Endodermal cell (in vitro differentiated cells): ENCODE data around the gene IPP. TPM values are rescaled to one million over a fixed set of nuclear protein-coding genes. Genes with fewer than 3 reads are reported as not detected.

Experiments
- DNase-seq: peaks from one replicate; pipeline ENCODE4 v3.0.0-alpha.2; 2017
- H3K27ac ChIP-seq: 2 replicates; pipeline ENCODE4 v1.5.1; 2013; ENCODE audit warnings: mild to moderate bottlenecking, low read depth, low read length, moderate library complexity
- H3K27me3 ChIP-seq: 2 replicates; pipeline ENCODE4 v1.6.1; 2013; ENCODE audit warnings: mild to moderate bottlenecking, low read length, moderate library complexity; ENCODE audit not compliant: insufficient read depth, control insufficient read depth, poor library complexity, severe bottlenecking
- H3K36me3 ChIP-seq: 2 replicates; pipeline ENCODE4 v1.7.0; 2013; ENCODE audit warnings: mild to moderate bottlenecking, low read length, moderate library complexity; ENCODE audit not compliant: control insufficient read depth, insufficient read depth
- H3K4me1 ChIP-seq: one replicate; pipeline ENCODE4 v1.7.0; 2013; ENCODE audit warnings: low read length; ENCODE audit not compliant: control insufficient read depth, insufficient read depth
- H3K4me3 ChIP-seq: 2 replicates; pipeline ENCODE4 v1.5.1; 2013; ENCODE audit warnings: mild to moderate bottlenecking, low read length, moderate library complexity
- H3K9ac ChIP-seq: 2 replicates; pipeline ENCODE4 v1.6.1; 2013; ENCODE audit warnings: mild to moderate bottlenecking, low read length, moderate library complexity; ENCODE audit not compliant: poor library complexity, severe bottlenecking; ENCODE audit errors: extremely low read depth
- H3K9me3 ChIP-seq: 2 replicates; pipeline ENCODE4 v1.6.1; 2013; ENCODE audit warnings: mild to moderate bottlenecking, low read length, moderate library complexity; ENCODE audit not compliant: control insufficient read depth
- H3K27ac Mint-ChIP-seq: 2 replicates; pipeline ENCODE4 v1.8.0; 2020; ENCODE audit warnings: mixed read lengths
- H3K27me3 Mint-ChIP-seq: 2 replicates; pipeline ENCODE4 v1.8.0; 2021; ENCODE audit warnings: mild to moderate bottlenecking, mixed read lengths; ENCODE audit not compliant: insufficient read depth
- H3K36me3 Mint-ChIP-seq: 2 replicates; pipeline ENCODE4 v1.8.0; 2020; ENCODE audit warnings: low read depth, mixed read lengths
- H3K4me1 Mint-ChIP-seq: 2 replicates; pipeline ENCODE4 v1.8.0; 2020; ENCODE audit warnings: mixed read lengths
- H3K4me3 Mint-ChIP-seq: 2 replicates; pipeline ENCODE4 v1.8.0; 2020; ENCODE audit warnings: mild to moderate bottlenecking, moderate library complexity, mixed read lengths
- H3K9me3 Mint-ChIP-seq: 2 replicates; pipeline ENCODE4 v1.8.0; 2020; ENCODE audit warnings: mild to moderate bottlenecking, mixed read lengths
- WGBS, 2 experiments: methylation state at CpG; one replicate each; pipeline versions ENCODE4 v1.1.5 to v1.1.7; 2013; ENCODE audit warnings: missing lambda C conversion rate in 2 of 2, mixed read lengths in 1 of 2; ENCODE audit not compliant: insufficient coverage in 1 of 2, insufficient read length in 1 of 2; 5-methylcytosine and 5-hydroxymethylcytosine counted together
- total RNA-seq, 2 donors: library from RNA; stranded (reverse); fragmentation: NEBNext Ultra II Directional in 1 of 2; extraction: Animal tissue kit (Norgen Biotek cat#: 25700) in 1 of 2; gene quantifications; 2 replicates in 1 of 2; 3 replicates in 1 of 2; pipeline ENCODE4 v1.2.1, GENCODE V29; 2021
- TF ChIP-seq, protein P1 (sequence below): fragments of 200-600 bp; sonication (generic); conservative IDR thresholded peaks from 2 replicates; pipeline ENCODE4 v1.5.0; 2021; ENCODE audit warnings: antibody characterized with exemption, mild to moderate bottlenecking

Gene IPP
- total RNA-seq, 2 donors from 2014 or later = 14.9 to 18.6 TPM

DNA sequence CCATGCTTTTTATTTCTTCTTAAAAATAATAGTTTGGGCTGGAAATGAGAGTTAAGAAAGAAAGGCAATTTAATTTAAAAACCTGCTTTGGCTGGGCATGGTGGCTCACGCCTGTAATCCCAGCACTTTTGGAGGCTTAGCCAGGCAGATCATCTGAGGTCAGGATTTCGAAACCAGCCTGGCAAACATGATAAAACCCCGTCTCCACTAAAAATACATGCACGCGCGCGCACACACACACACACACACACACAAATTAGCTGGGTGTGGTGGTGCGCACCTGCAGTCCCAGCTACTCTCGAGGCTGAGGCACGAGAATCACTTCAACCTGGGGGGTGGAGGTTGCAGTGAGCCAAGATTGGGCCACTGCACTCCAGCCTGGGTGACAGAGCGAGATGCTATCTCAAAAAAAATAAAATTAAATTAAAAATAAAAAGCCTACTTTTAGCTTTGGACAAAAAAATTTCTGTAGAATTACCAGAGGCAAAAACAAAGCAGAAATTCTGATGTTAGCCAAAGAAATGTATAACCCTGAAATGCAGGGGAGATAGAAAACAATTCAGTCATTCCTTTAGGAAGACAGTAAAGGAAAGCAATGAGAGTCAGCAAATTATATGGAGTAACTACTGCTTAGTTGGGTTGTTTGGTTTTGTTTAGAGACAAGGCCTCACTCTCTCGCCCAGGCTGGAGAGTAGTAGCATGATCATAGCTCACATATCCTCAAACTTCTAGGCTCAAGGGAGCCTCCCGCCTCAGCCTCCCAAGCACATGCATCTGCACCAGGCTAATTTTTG is 15.7 kb upstream of the IPP start:
- Histone ChIP-seq H3K4me1 (no peaks in the 10 kb centered on the region), H3K4me3 (no peak overlapping the region), H3K9me3 (no peaks in the 10 kb centered on the region), H3K27ac (no peak overlapping the region), H3K27me3 (no peaks in the 10 kb centered on the region), H3K36me3 (no peaks in the 10 kb centered on the region), H3K9ac (no peak overlapping the region)
- no peak overlapping the region for H3K4me3 Mint-ChIP-seq
- DNase-seq = no peak
- H3K4me1 Mint-ChIP-seq = no peaks in the 10 kb centered on the region
- TF ChIP-seq, protein P1, sequence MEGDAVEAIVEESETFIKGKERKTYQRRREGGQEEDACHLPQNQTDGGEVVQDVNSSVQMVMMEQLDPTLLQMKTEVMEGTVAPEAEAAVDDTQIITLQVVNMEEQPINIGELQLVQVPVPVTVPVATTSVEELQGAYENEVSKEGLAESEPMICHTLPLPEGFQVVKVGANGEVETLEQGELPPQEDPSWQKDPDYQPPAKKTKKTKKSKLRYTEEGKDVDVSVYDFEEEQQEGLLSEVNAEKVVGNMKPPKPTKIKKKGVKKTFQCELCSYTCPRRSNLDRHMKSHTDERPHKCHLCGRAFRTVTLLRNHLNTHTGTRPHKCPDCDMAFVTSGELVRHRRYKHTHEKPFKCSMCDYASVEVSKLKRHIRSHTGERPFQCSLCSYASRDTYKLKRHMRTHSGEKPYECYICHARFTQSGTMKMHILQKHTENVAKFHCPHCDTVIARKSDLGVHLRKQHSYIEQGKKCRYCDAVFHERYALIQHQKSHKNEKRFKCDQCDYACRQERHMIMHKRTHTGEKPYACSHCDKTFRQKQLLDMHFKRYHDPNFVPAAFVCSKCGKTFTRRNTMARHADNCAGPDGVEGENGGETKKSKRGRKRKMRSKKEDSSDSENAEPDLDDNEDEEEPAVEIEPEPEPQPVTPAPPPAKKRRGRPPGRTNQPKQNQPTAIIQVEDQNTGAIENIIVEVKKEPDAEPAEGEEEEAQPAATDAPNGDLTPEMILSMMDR = no peak
- H3K27ac Mint-ChIP-seq = no peak overlapping the region
- H3K27me3 Mint-ChIP-seq = peaks cover 2% of the 10 kb centered on the region
- H3K36me3 Mint-ChIP-seq = no peaks in the 10 kb centered on the region
- WGBS, 2 experiments = 82 to 96% methylated on average over 8 to 12 of the region's 13 CpGs
- peaks cover 7% of the 10 kb centered on the region for H3K9me3 Mint-ChIP-seq

- no peak overlapping the region for H3K4me3 ChIP-seq
- peaks cover 6% of the 10 kb centered on the region for H3K4me1 ChIP-seq
- no peaks in the 10 kb centered on the region for H3K27me3 ChIP-seq
- WGBS, 2 experiments = 84 to 100% methylated on average over 1 to 2 of the region's 3 CpGs
- no peaks in the 10 kb centered on the region for H3K36me3 ChIP-seq
- no peaks in the 10 kb centered on the region for H3K36me3 Mint-ChIP-seq
- no peak overlapping the region for H3K27ac Mint-ChIP-seq
- H3K4me3 Mint-ChIP-seq = no peak overlapping the region
- TF ChIP-seq, protein P1 = no peak
- peaks cover 13% of the 10 kb centered on the region for H3K4me1 Mint-ChIP-seq
- H3K27me3 Mint-ChIP-seq = peaks cover 2% of the 10 kb centered on the region
- no peak overlapping the region for H3K9ac ChIP-seq
- peaks cover 14% of the 10 kb centered on the region for H3K9me3 ChIP-seq
- DNase-seq = no peak
- H3K9me3 Mint-ChIP-seq = peaks cover 7% of the 10 kb centered on the region
- no peak overlapping the region for H3K27ac ChIP-seq
Measured at GRCh38 chr1:45762291-45762690, 11.8 kb upstream of the IPP start.

- no peak overlapping the region for H3K4me3 Mint-ChIP-seq
- Histone ChIP-seq H3K27ac (no peak overlapping the region), H3K27me3 (no peaks in the 10 kb centered on the region), H3K36me3 (no peaks in the 10 kb centered on the region), H3K9me3 (peaks cover 39% of the 10 kb centered on the region), H3K9ac (no peak overlapping the region), H3K4me1 (peaks cover 8% of the 10 kb centered on the region), H3K4me3 (no peak overlapping the region)
- H3K36me3 Mint-ChIP-seq = peaks cover 2% of the 10 kb centered on the region
- WGBS, 2 experiments = 80 to 84% methylated on average over 3 to 5 of the region's 5 CpGs
- DNase-seq = no peak
- H3K27ac Mint-ChIP-seq = no peak overlapping the region
- no peaks in the 10 kb centered on the region for H3K27me3 Mint-ChIP-seq
- peaks cover 15% of the 10 kb centered on the region for H3K4me1 Mint-ChIP-seq
- TF ChIP-seq, protein P1 = no peak
- peaks cover 27% of the 10 kb centered on the region for H3K9me3 Mint-ChIP-seq
Measured at GRCh38 chr1:45755697-45756096, 5.2 kb upstream of the IPP start.
